Nephron progenitor cell (in vitro differentiated cells): ENCODE data around the gene APOC1.
"Not testable (repeated sequence)": the region's sequence is repeated elsewhere in the genome, so short reads cannot be mapped to it uniquely, and the experiment has no call there.

Experiments used
- DNase-seq: peaks from one replicate; pipeline ENCODE4 v3.0.0; 2021
- H3K27ac Mint-ChIP-seq: 2 replicates; pipeline ENCODE4 v1.8.0; 2021; ENCODE audit warnings: mild to moderate bottlenecking, moderate library complexity, mixed read lengths
- H3K27me3 Mint-ChIP-seq: 2 replicates; pipeline ENCODE4 v1.8.0; 2021; ENCODE audit warnings: mild to moderate bottlenecking, low read depth, mixed read lengths; ENCODE audit not compliant: poor library complexity
- H3K36me3 Mint-ChIP-seq: 2 replicates; pipeline ENCODE4 v1.8.0; 2021; ENCODE audit warnings: low read depth, mixed read lengths
- H3K4me1 Mint-ChIP-seq: 2 replicates; pipeline ENCODE4 v1.8.0; 2021; ENCODE audit warnings: mixed read lengths
- H3K4me3 Mint-ChIP-seq: 2 replicates; pipeline ENCODE4 v1.8.0; 2021; ENCODE audit warnings: mild to moderate bottlenecking, moderate library complexity, mixed read lengths
- H3K9me3 Mint-ChIP-seq: 2 replicates; pipeline ENCODE4 v1.8.0; 2021; ENCODE audit warnings: mild to moderate bottlenecking, moderate library complexity, mixed read lengths
- TF ChIP-seq, protein P1 (sequence below): fragments of 200-600 bp; sonication (generic); IDR thresholded peaks from 2 replicates; pipeline ENCODE4 v1.5.0; 2021; ENCODE audit warnings: antibody characterized with exemption

The APOC1 gene

DNA sequence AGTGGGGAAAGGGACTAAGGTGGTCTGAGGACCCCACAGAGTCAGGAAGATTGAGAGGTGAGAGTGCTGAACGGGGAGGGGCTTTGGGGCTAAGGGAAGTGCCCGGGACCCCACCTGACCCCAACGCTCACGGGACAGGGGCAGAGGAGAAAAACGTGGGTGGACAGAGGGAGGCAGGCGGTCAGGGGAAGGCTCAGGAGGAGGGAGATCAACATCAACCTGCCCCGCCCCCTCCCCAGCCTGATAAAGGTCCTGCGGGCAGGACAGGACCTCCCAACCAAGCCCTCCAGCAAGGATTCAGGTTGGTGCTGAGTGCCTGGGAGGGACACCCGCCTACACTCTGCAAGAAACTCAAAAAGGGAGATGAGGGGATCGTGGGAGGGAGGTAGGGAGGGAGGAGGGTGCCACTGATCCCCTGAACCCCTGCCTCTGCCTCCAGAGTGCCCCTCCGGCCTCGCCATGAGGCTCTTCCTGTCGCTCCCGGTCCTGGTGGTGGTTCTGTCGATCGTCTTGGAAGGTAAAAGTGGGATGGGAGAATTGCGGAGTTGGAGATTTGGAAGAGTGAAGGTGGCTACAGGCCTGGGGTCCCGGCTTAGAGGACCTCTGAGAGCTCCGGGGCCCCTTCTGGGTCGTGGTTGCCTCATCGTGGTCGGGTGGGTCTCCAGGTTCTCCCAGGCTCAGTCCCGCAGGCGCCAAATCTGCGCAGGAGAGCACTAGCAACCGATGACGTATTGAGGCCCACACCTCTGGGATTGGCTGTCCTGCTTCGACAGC, at the start of gene APOC1:
TSS of gene APOC1 (plus strand) at position 176 of the 774 bp plus-strand sequence. CDS start at position 460, 284 bp downstream.
- Mint-ChIP-seq H3K27ac (peak within 1 kb of the TSS; percentile 99), H3K4me3 (peak within 1 kb of the TSS; percentile 94), H3K4me1 (peaks cover 31% of the 10 kb centered on the region)
- H3K9me3 Mint-ChIP-seq, H3K27me3 Mint-ChIP-seq, H3K36me3 Mint-ChIP-seq: not testable (repeated sequence)
- DNase-seq: peak; percentile 87

- Mint-ChIP-seq H3K27ac (peak overlapping the region; percentile 77), H3K4me1 (no peaks in the 10 kb centered on the region), H3K27me3 (no peaks in the 10 kb centered on the region), H3K36me3 (peaks cover 72% of the 10 kb centered on the region), H3K9me3 (peaks cover 5% of the 10 kb centered on the region), H3K4me3 (no peak overlapping the region)
- TF ChIP-seq, protein P1, sequence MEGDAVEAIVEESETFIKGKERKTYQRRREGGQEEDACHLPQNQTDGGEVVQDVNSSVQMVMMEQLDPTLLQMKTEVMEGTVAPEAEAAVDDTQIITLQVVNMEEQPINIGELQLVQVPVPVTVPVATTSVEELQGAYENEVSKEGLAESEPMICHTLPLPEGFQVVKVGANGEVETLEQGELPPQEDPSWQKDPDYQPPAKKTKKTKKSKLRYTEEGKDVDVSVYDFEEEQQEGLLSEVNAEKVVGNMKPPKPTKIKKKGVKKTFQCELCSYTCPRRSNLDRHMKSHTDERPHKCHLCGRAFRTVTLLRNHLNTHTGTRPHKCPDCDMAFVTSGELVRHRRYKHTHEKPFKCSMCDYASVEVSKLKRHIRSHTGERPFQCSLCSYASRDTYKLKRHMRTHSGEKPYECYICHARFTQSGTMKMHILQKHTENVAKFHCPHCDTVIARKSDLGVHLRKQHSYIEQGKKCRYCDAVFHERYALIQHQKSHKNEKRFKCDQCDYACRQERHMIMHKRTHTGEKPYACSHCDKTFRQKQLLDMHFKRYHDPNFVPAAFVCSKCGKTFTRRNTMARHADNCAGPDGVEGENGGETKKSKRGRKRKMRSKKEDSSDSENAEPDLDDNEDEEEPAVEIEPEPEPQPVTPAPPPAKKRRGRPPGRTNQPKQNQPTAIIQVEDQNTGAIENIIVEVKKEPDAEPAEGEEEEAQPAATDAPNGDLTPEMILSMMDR: no peak
- no peak for DNase-seq
Observed at GRCh38 chr19:44865196-44865767, 49.1 kb upstream of the APOC1 start.

DNA sequence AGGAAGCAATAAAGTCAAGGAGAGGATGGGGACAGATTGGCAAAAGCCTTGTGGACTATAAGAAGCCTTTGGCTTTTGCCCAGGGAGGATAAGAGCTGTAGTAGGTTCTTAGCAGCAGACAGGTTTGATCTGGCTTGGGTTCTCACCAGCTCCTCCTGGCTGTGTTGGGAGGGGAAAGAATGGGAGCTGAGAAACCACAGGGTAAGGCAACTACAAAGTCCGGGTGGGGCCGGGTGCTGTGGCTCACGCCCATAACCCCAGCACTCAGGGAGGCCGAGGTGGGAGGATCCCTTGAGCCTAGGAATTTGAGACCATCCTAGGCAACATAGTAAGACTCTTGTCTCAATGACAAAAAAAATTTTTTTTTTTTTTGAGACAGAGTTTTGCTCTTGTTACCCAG, 47.7 kb upstream of the APOC1 start:
- Mint-ChIP-seq H3K27ac (no peak overlapping the region), H3K27me3 (no peaks in the 10 kb centered on the region), H3K4me3 (no peak overlapping the region), H3K9me3 (peaks cover under 1% of the 10 kb centered on the region), H3K36me3 (peaks cover 63% of the 10 kb centered on the region), H3K4me1 (no peaks in the 10 kb centered on the region)
- no peak for DNase-seq
- TF ChIP-seq, protein P1: no peak

DNA sequence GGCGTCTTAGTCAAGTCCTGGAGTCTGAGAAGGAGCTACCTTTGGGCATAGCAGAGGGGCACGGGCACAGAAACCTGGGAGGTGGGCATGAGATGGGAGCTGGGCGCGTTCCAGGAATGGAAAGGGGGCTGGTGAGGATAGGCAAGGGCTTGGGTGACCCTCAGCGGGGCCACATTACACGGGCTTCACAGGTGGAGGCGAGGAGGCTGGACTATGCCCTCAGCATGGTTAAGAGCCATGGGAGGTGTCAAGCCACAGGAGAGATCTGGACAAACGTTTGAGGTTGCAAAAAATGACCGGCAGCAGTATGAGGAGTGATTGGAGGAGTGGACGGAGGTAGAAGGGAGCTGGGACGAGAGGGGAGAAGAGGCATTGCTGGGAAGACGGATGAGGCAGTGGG, 46.8 kb upstream of the APOC1 start:
- Mint-ChIP-seq H3K4me1 (no peaks in the 10 kb centered on the region), H3K27ac (peak overlapping the region; percentile 83), H3K4me3 (no peak overlapping the region)

DNA sequence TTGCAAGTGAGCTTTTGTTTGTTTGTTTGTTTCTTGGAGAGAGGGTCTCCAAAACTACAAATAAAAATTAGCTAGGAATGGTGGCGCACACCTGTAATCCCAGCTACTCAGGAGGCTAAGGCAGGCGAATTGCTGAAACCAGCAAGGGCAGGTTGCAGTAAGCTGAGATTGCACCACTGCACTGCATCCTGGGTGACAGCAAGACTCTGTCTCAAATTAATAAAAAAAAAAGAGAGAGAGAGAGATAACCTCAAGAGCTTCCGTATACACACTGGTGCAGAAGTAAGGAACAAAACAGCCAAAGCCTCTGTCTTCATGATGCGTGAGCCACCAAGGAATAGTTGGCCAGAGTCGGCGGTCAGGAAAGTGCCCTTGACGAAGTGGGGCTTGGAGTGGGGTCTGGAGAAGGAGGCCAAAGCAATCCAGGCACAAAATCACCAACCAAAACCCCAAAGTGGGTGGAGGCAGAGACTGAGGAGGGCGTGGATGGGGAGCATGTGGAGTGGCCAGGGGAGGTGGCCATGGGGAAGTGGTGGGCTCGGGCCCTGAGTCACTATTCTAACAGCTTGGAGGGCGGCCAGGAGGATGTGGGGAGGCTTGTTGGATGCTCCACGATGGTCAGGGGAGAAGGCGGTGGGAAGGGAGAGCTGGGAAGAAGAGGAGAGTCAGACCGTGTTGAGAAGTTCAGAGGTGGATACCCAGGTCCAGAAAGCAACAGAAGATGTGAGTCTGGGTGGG, 44.5 kb upstream of the APOC1 start:
- no peaks in the 10 kb centered on the region for H3K4me1 Mint-ChIP-seq
- no peak overlapping the region for H3K4me3 Mint-ChIP-seq
- H3K27me3 Mint-ChIP-seq: peaks cover 3% of the 10 kb centered on the region
- TF ChIP-seq, protein P1: no peak
- DNase-seq: no peak
- peaks cover 77% of the 10 kb centered on the region for H3K36me3 Mint-ChIP-seq
- H3K9me3 Mint-ChIP-seq: no peaks in the 10 kb centered on the region
- H3K27ac Mint-ChIP-seq: peak overlapping the region; percentile 65

More for the DNA sequence above, 46.8 kb upstream of the APOC1 start:
- Mint-ChIP-seq H3K9me3 (no peaks in the 10 kb centered on the region), H3K27me3 (no peaks in the 10 kb centered on the region), H3K36me3 (peaks cover 63% of the 10 kb centered on the region)
- TF ChIP-seq, protein P1: no peak
- DNase-seq: no peak

DNA sequence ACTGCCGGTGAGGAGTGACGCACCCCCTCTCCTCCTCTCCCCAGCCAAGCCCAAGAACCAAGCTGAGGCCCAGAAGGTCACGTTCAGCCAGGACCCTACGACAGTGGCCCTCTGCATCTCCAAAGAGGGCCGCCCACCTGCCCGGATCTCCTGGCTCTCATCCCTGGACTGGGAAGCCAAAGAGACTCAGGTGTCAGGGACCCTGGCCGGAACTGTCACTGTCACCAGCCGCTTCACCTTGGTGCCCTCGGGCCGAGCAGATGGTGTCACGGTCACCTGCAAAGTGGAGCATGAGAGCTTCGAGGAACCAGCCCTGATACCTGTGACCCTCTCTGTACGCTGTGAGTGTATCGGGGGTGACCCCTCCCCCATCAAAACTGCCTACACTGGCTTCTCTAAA, 42.6 kb upstream of the APOC1 start:
- Mint-ChIP-seq H3K4me1 (peaks cover 10% of the 10 kb centered on the region), H3K9me3 (no peaks in the 10 kb centered on the region), H3K4me3 (no peak overlapping the region), H3K27me3 (peaks cover 7% of the 10 kb centered on the region), H3K27ac (peak overlapping the region; percentile 85), H3K36me3 (peaks cover 75% of the 10 kb centered on the region)
- TF ChIP-seq, protein P1: no peak
- no peak for DNase-seq
